Retinal pigment epithelial cell (primary cell): ENCODE measurements around the gene LRRC49.

Experiments
- DNase-seq: peaks from one replicate; pipeline ENCODE4 v3.0.0-alpha.2; 2010; ENCODE audit warnings: low read depth
- H3K4me3 ChIP-seq: 2 replicates; pipeline ENCODE4 v1.5.1; 2011; ENCODE audit warnings: mild to moderate bottlenecking, low read length, control low read depth, moderate library complexity
- TF ChIP-seq, protein P1 (sequence below): conservative IDR thresholded peaks from 2 replicates; pipeline ENCODE4 v1.5.1; 2011; ENCODE audit warnings: low read depth, low read length, control low read depth, inconsistent platforms

Gene LRRC49

DNA sequence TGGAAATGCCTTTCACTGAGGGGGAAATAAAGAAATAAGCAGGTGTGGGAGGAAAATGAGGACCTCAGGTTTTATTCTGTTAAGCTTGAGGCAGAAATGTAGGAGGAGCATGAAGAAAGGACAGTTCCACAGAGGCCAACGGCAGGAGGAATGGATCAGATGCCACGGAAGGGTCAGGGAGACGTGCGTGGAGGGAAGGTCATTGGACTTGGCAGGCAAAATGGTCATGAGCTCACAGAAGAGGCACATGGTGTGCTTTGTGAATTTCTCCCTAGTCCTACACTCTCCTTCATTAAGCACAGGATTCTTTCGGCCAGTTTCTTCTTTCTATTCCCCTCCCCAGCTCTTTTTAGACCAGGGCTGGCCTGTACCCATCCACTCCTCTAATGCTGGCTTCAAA, 190.2 kb downstream of the LRRC49 start:
- DNase-seq = no peak
- TF ChIP-seq, protein P1, sequence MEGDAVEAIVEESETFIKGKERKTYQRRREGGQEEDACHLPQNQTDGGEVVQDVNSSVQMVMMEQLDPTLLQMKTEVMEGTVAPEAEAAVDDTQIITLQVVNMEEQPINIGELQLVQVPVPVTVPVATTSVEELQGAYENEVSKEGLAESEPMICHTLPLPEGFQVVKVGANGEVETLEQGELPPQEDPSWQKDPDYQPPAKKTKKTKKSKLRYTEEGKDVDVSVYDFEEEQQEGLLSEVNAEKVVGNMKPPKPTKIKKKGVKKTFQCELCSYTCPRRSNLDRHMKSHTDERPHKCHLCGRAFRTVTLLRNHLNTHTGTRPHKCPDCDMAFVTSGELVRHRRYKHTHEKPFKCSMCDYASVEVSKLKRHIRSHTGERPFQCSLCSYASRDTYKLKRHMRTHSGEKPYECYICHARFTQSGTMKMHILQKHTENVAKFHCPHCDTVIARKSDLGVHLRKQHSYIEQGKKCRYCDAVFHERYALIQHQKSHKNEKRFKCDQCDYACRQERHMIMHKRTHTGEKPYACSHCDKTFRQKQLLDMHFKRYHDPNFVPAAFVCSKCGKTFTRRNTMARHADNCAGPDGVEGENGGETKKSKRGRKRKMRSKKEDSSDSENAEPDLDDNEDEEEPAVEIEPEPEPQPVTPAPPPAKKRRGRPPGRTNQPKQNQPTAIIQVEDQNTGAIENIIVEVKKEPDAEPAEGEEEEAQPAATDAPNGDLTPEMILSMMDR = no peak
- no peak overlapping the region for H3K4me3 ChIP-seq

DNA sequence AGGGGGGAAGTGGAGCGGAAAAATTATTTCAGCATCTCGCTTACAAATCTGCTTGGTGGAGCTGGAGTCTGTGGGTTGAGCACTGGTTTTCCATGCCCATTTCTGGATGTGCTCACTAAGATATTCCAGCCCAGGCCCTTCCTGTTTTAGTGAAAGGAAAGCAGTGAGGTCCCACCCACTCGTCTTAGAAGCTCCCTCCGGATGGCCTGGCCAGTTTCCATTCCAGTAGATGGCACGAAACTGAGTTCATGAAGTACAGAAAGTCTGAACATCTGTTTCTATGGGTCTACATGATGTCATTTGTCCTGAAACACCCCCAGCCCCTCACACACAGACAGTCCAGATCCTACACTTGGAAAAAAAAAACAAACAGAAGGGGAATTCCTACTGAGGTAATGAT, 190.7 kb downstream of the LRRC49 start:
- no peak for DNase-seq
- H3K4me3 ChIP-seq = no peak overlapping the region
- TF ChIP-seq, protein P1 = no peak

DNA sequence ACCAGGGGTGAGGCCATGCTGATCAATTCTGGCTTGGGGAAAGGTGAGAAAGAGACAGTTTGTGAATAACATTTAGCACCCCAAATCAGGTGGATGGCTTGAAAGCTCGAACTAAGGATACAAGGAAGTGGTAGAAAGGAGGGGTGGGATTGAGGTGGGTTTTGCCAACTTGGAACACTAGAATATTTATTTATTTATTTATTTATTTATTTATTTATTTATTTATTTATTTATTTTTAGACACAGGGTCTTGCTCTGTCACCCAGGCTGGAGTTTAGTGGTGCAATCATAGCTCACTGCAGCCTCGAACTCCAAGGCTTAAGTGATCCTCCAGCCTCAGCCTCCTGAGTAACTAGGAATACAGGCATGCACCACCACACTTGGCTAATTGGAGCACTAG, 191.6 kb downstream of the LRRC49 start:
- H3K4me3 ChIP-seq = no peak overlapping the region
- TF ChIP-seq, protein P1 = no peak
- DNase-seq = no peak

DNA sequence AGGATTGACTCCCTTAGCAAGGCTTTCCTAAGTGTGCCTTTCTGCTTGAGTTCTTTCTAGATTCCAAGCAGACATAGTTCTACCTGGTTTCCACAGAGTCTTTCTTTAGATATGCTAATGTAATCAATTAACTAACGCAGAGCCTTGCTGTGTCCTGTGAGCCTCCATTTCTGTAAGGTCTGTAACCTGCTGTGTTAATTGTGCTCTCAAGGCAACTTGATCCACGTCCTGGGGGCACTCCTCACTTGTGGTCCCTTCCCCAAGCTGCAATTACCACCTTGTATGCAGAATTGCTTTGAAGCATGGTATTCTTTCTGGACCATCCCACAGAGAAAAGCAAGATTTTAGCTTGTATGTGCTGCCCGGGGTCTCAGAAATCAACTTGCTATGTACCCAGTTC, 193.2 kb downstream of the LRRC49 start:
- no peak overlapping the region for H3K4me3 ChIP-seq
- DNase-seq = no peak
- TF ChIP-seq, protein P1 = no peak

DNA sequence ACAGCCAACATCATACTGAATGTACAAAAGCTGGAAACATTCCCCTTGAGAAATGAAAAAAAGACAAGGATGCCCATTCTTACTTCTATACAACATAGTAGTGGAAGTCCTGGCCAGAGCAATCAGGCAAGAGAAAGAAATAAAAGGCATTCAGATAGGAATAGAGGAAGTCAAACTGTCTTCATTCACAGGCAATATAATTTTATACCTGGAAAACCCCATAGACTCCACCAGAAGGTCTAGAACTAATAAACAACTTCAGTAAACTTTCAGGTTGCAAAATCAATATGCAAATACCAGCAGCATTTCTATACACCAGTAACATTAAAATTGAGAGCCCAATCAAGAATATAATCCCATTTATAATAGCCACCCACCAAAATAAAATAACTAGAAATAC, 195.5 kb downstream of the LRRC49 start:
- no peak for DNase-seq
- H3K4me3 ChIP-seq = no peak overlapping the region
- TF ChIP-seq, protein P1 = no peak

DNA sequence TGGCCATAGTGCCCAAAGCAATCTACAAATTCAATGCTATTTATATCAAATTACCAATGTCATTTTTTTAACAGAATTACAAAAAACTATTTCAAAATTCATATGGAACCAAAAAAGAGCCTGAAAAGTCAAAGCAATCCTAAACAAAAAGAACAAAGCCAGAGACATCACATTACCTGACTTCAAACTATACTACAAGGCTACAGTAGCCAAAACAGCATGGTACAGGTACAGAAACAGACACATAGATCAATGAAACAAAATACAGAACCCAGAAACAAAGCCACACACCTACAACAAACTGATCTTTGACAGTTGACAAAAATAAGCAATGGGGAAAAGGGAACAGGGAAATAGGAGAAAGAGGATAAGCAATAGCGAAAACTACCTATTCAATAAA, 196.1 kb downstream of the LRRC49 start:
- TF ChIP-seq, protein P1 = no peak
- H3K4me3 ChIP-seq = no peak overlapping the region
- no peak for DNase-seq

DNA sequence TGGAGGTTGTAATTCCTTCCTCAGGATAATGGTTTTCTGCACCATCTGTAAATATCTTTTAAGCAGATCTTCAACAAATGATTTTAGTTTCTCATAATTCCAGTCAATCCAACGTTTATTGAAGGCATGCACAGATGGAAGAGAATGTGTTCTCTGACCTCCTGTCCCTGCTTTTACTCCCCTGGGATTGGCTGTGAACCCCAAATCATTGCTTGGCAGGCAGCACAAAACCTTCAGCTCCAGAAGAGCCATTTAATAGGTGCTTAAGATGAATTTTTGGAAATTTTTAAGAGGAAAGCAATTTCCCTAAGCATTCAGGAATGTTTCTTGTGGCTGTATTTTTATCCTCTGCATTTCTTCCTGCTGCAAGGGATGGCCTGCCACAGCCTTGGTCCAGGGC, 197.2 kb downstream of the LRRC49 start:
- TF ChIP-seq, protein P1 = no peak
- H3K4me3 ChIP-seq = no peak overlapping the region
- no peak for DNase-seq
